Activated CD4-positive, alpha-beta T cell treated with anti-CD3 and anti-CD28 coated beads for 1 hour (primary cell): Measurements from ENCODE around the gene LIN28B.
"Not testable (repeated sequence)": the region's sequence is repeated elsewhere in the genome, so short reads cannot be mapped to it uniquely, and the experiment has no call there.

ENCODE experiments used
- DNase-seq: peaks from one replicate; pipeline ENCODE4 v3.0.0-alpha.2; 2020

LIN28B gene

GRCh38 chr6:105075210-105075609 is 118.3 kb downstream of the LIN28B start:
- no peak for DNase-seq

- DNase-seq = not testable (repeated sequence)
Observed at GRCh38 chr6:105076418-105076817, 119.5 kb downstream of the LIN28B start.

GRCh38 chr6:105077596-105078385 is 120.9 kb downstream of the LIN28B start:
- DNase-seq = no peak

- DNase-seq = no peak
Observed at GRCh38 chr6:105078386-105078708, 121.4 kb downstream of the LIN28B start.

- no peak for DNase-seq
Observed at GRCh38 chr6:105080279-105080678, 123.4 kb downstream of the LIN28B start.

GRCh38 chr6:105081662-105082061 is 124.8 kb downstream of the LIN28B start:
- DNase-seq = not testable (repeated sequence)

- DNase-seq = no peak
Observed at GRCh38 chr6:105087571-105088211, 130.8 kb downstream of the LIN28B start.

GRCh38 chr6:105091140-105091829 is 134.4 kb downstream of the LIN28B start:
- DNase-seq = no peak

GRCh38 chr6:105094133-105094640 is 137.3 kb downstream of the LIN28B start:
- DNase-seq = no peak

- no peak for DNase-seq
Observed at GRCh38 chr6:105095139-105095538, 138.2 kb downstream of the LIN28B start.

GRCh38 chr6:105097288-105097687 is 140.4 kb downstream of the LIN28B start:
- no peak for DNase-seq

- DNase-seq = no peak
Observed at GRCh38 chr6:105099371-105099770, 142.5 kb downstream of the LIN28B start.

- DNase-seq = no peak
Observed at GRCh38 chr6:105102186-105102585, 145.3 kb downstream of the LIN28B start.

- DNase-seq = no peak
Observed at GRCh38 chr6:105105094-105105493, 148.2 kb downstream of the LIN28B start.

- DNase-seq = no peak
Observed at GRCh38 chr6:105106260-105106659, 149.4 kb downstream of the LIN28B start.

- DNase-seq = no peak
Observed at GRCh38 chr6:105107207-105107606, 150.3 kb downstream of the LIN28B start.

- no peak for DNase-seq
Observed at GRCh38 chr6:105108631-105109262, 151.8 kb downstream of the LIN28B start.

GRCh38 chr6:105109955-105110895 is 153.3 kb downstream of the LIN28B start:
- DNase-seq = no peak

- DNase-seq = no peak
Observed at GRCh38 chr6:105111105-105111504, 154.2 kb downstream of the LIN28B start.

- DNase-seq = no peak
Observed at GRCh38 chr6:105111871-105112270, 155.0 kb downstream of the LIN28B start.

- DNase-seq = no peak
Observed at GRCh38 chr6:105112577-105112976, 155.7 kb downstream of the LIN28B start.

- no peak for DNase-seq
Observed at GRCh38 chr6:105113422-105113821, 156.5 kb downstream of the LIN28B start.
